DND-41 (cell line): ENCODE results near the gene RGS17.

Source experiments
- EZH2 ChIP-seq: IDR thresholded peaks from 3 replicates; pipeline ENCODE4 v1.6.1; 2012; ENCODE audit warnings: borderline replicate concordance, low read depth, mild to moderate bottlenecking, moderate library complexity, low read length, inconsistent platforms; ENCODE audit not compliant: severe bottlenecking
- TF ChIP-seq, protein P1 (sequence below): IDR thresholded peaks from 2 replicates; pipeline ENCODE4 v1.5.1; 2012; ENCODE audit warnings: borderline replicate concordance, low read length, moderate library complexity, mild to moderate bottlenecking; ENCODE audit not compliant: poor library complexity, severe bottlenecking; ENCODE audit errors: extremely low read depth

DNA sequence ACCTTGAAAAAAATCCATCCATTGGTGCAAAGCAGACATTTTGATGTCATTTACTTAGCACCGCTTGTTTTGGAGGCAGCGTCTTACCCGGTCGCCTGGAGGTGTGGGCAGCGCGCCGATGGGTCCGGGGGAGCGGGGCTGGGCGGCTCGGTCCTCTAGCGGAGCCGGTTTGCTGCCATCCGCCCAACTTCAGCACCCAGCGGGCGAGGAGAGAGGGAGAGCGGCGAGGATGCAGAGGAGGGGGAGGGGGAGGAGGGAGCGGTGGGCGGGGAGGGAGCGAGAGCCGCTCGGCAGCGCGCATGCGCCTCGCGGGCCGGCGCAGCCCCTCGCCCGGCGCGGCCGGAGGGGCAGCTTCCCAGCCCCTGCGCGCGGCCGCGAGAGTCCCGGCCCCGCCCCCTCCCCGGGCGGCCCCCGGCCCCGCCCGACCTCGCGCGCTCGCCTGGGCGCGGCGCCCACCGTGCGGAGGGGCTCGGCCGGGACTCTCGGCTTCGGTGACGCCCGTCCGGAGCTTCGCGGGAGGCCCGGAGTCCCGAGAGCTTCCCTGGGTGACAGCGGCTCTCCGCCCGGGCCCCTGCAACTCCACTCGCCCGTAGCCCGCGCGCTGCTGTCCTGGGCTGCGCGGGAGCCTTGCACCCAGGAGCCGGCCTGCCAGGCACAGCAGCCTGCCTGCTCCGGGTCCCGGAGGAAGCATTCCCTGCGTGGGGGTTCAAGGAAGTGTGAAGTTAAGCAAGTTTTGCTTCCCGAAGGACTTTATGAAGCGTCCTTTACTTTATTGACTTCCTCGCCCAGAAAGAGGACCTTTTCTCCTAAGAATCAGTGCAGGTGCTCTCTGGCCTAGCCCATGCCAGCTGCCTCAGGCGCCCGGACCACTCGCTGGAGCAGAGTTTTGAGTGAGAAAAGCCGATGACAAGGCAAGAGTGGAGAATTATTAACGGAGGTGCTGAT lies at the start of gene RGS17:
- TF ChIP-seq EZH2 = no peak
- TF ChIP-seq, protein P1, sequence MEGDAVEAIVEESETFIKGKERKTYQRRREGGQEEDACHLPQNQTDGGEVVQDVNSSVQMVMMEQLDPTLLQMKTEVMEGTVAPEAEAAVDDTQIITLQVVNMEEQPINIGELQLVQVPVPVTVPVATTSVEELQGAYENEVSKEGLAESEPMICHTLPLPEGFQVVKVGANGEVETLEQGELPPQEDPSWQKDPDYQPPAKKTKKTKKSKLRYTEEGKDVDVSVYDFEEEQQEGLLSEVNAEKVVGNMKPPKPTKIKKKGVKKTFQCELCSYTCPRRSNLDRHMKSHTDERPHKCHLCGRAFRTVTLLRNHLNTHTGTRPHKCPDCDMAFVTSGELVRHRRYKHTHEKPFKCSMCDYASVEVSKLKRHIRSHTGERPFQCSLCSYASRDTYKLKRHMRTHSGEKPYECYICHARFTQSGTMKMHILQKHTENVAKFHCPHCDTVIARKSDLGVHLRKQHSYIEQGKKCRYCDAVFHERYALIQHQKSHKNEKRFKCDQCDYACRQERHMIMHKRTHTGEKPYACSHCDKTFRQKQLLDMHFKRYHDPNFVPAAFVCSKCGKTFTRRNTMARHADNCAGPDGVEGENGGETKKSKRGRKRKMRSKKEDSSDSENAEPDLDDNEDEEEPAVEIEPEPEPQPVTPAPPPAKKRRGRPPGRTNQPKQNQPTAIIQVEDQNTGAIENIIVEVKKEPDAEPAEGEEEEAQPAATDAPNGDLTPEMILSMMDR = no peak
